ENCODE data around the gene RPTOR.

GRCh38 chr17:80705988-80706387, 161.3 kb downstream of the RPTOR start:
- TF ChIP-seq POLR2A (IDR thresholded peaks at IDR 0.05; ENCODE audit: low read depth, low read length) (no peak), POLR2AphosphoS5 (IDR thresholded peaks at IDR 0.05; ENCODE audit: low read depth, low read length) (no peak), TAF1 (IDR thresholded peaks at IDR 0.05; ENCODE audit: low read depth, low read length) (no peak), SPI1 (IDR thresholded peaks at IDR 0.05; ENCODE audit: low read depth, low read length) (no peak)

Measured in GM12891 (cell line).